ENCODE results near the gene DPYD. TPM values are rescaled to one million over a fixed set of nuclear protein-coding genes. Genes with fewer than 3 reads are reported as not detected.

DPYD gene
- total and polyA plus RNA-seq, 4 donors, result 3.7 to 25.5 (median 10.6) TPM

DNA sequence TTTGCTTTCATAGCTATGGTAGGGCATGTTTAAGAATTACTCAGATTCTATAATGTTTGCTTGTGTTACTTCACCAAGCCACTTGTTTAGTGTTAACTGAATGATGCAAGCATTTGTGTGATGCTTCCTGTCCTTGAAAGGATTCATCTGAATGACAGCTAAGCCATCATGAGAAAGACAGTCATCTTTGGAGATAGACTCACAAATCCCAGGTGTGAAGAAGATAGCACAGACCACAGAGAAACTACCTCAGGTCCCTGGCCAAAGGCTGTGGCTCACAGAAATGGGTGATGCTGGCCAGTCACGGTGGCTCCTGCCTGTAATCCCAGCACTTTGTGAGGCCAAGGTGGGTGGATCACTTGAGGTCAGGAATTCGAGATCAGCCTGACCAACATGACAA, 321.4 kb downstream of the DPYD start:
- H3K4me1 ChIP-seq (ENCODE audit: control insufficient read depth, insufficient read depth, low read length), result no peaks in the 10 kb centered on the region
- no peak for DNase-seq (ENCODE audit: low read depth in 4 of 6, low spot score in 6 of 6)
- no peaks in the 10 kb centered on the region for H3K9me3 ChIP-seq (ENCODE audit: control insufficient read depth, insufficient read depth, low read length)
- H3K27me3 ChIP-seq (ENCODE audit: control insufficient read depth, insufficient read depth, low read length), result no peaks in the 10 kb centered on the region
- H3K27ac ChIP-seq (ENCODE audit: low read depth, low read length), result no peak overlapping the region
- WGBS (ENCODE audit: insufficient coverage), result no CpG with 5 or more reads among the region's 2 CpGs
- H3K4me3 ChIP-seq (ENCODE audit: low read depth, low read length), result no peak overlapping the region
- no peaks in the 10 kb centered on the region for H3K36me3 ChIP-seq (ENCODE audit: control insufficient read depth, insufficient read depth, low read length)

- no peaks in the 10 kb centered on the region for H3K36me3 ChIP-seq (ENCODE audit: control insufficient read depth, insufficient read depth, low read length)
- DNase-seq (ENCODE audit: low read depth in 4 of 6, low spot score in 6 of 6), result peak in 2 of 6 donors; percentile 1 to 53
- no peak overlapping the region for H3K27ac ChIP-seq (ENCODE audit: low read depth, low read length)
- H3K4me3 ChIP-seq (ENCODE audit: low read depth, low read length), result no peak overlapping the region
- no peaks in the 10 kb centered on the region for H3K4me1 ChIP-seq (ENCODE audit: control insufficient read depth, insufficient read depth, low read length)
- no peaks in the 10 kb centered on the region for H3K27me3 ChIP-seq (ENCODE audit: control insufficient read depth, insufficient read depth, low read length)
- 76% methylated on average over 6 of the region's 8 CpGs for WGBS (ENCODE audit: insufficient coverage)
- no peaks in the 10 kb centered on the region for H3K9me3 ChIP-seq (ENCODE audit: control insufficient read depth, insufficient read depth, low read length)
These were observed 327.6 kb downstream of the DPYD start for GRCh38 chr1:97593192-97593591.

DNA sequence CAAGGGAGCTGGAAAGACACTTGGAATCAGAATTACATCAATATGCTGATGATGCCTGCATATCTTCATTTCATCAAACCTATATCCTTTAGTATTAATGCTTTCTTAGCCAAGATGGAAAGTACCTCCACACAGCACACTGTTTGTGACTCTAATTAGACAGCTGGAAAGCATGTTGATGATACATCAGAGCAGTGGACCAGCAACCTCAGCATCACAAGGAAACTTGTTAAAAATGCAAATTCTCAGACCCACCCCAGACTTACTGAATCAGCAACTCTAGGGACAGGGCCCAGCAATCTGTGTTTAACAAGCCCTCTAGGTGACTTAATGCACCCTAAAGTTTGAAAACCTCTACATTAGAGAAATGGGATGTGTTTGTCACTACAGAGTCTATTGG, 332.1 kb downstream of the DPYD start:
- Histone ChIP-seq H3K4me3 (ENCODE audit: low read depth, low read length) (no peak overlapping the region), H3K27me3 (ENCODE audit: control insufficient read depth, insufficient read depth, low read length) (no peaks in the 10 kb centered on the region), H3K36me3 (ENCODE audit: control insufficient read depth, insufficient read depth, low read length) (no peaks in the 10 kb centered on the region), H3K27ac (ENCODE audit: low read depth, low read length) (no peak overlapping the region), H3K9me3 (ENCODE audit: control insufficient read depth, insufficient read depth, low read length) (no peaks in the 10 kb centered on the region), H3K4me1 (ENCODE audit: control insufficient read depth, insufficient read depth, low read length) (no peaks in the 10 kb centered on the region)
- DNase-seq (ENCODE audit: low read depth in 4 of 6, low spot score in 6 of 6), result peak in 1 of 6 donors; percentile 47

DNA sequence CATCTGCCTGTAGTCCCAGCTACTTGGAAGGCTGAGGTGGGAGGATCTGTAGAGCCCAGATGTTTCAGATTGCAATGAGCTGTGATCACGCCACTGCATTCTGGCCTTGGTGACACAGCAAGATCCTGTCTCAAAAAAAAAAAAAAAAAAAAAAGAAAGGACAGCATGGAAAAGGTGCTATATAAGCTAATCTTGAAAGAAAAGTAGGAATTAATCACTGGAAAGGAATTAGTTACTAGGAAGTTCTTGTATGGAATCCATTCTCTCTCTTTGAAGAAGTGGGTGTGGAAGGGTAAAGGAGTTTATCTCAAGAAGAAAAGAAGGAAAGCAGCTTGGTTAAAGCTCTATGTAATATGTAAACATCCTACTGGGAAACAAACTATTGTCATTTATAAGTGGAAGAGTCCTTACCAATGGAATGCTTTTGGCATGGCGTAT, 339.2 kb downstream of the DPYD start:
- Histone ChIP-seq H3K9me3 (ENCODE audit: control insufficient read depth, insufficient read depth, low read length) (no peaks in the 10 kb centered on the region), H3K4me3 (ENCODE audit: low read depth, low read length) (no peak overlapping the region), H3K36me3 (ENCODE audit: control insufficient read depth, insufficient read depth, low read length) (no peaks in the 10 kb centered on the region), H3K4me1 (ENCODE audit: control insufficient read depth, insufficient read depth, low read length) (no peaks in the 10 kb centered on the region), H3K27me3 (ENCODE audit: control insufficient read depth, insufficient read depth, low read length) (no peaks in the 10 kb centered on the region), H3K27ac (ENCODE audit: low read depth, low read length) (no peak overlapping the region)
- DNase-seq (ENCODE audit: low read depth in 4 of 6, low spot score in 6 of 6), result no peak
- WGBS (ENCODE audit: insufficient coverage), result no CpG with 5 or more reads among the region's 2 CpGs

DNA sequence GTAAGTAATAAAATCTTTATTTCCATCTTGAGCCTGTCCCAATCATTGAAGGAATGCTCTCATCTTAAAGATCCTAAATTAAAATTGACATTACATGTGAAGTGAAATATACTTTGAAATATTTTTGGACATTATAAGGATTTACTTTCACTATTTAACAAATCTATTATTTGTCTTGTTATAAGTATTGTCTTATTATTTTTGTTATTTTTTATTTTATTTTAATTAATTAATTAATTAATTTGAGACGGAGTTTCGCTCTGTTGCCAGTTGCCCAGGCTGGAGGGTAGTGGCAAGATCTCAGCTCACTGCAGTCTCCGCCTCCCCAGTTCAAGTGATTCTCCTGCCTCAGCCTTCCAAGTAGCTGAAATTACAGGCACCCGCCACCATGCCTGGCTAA, 343.2 kb downstream of the DPYD start:
- no peaks in the 10 kb centered on the region for H3K4me1 ChIP-seq (ENCODE audit: control insufficient read depth, insufficient read depth, low read length)
- no peaks in the 10 kb centered on the region for H3K36me3 ChIP-seq (ENCODE audit: control insufficient read depth, insufficient read depth, low read length)
- no peak for DNase-seq (ENCODE audit: low read depth in 4 of 6, low spot score in 6 of 6)
- H3K4me3 ChIP-seq (ENCODE audit: low read depth, low read length), result no peak overlapping the region
- H3K9me3 ChIP-seq (ENCODE audit: control insufficient read depth, insufficient read depth, low read length), result no peaks in the 10 kb centered on the region
- H3K27me3 ChIP-seq (ENCODE audit: control insufficient read depth, insufficient read depth, low read length), result no peaks in the 10 kb centered on the region
- no peak overlapping the region for H3K27ac ChIP-seq (ENCODE audit: low read depth, low read length)
- WGBS (ENCODE audit: insufficient coverage), result 100% methylated on average over 2 of the region's 4 CpGs

DNA sequence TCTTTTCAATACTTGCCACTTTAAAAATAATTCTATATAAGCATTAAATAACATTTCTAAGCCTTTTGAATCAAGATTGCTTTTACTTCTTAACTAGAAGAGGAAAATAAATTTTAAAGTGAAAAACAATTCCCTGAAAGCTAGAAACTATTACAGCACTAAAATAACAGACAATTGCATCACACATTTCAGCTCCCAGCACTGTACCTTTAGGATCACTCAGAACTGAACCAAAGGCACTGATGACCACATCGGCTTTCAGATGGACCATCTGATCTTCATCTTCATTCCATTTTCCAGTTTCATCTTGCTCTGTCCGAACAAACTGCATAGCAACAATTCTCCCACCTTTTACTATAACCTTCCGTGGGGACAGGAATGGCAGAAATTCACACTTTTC, 347.3 kb downstream of the DPYD start:
- Histone ChIP-seq H3K27me3 (ENCODE audit: control insufficient read depth, insufficient read depth, low read length) (no peaks in the 10 kb centered on the region), H3K4me1 (ENCODE audit: control insufficient read depth, insufficient read depth, low read length) (no peaks in the 10 kb centered on the region), H3K4me3 (ENCODE audit: low read depth, low read length) (no peak overlapping the region), H3K36me3 (ENCODE audit: control insufficient read depth, insufficient read depth, low read length) (no peaks in the 10 kb centered on the region), H3K27ac (ENCODE audit: low read depth, low read length) (no peak overlapping the region), H3K9me3 (ENCODE audit: control insufficient read depth, insufficient read depth, low read length) (no peaks in the 10 kb centered on the region)
- DNase-seq (ENCODE audit: low read depth in 4 of 6, low spot score in 6 of 6), result no peak
- WGBS (ENCODE audit: insufficient coverage), result 100% methylated on average over 2 of the region's 3 CpGs

DNA sequence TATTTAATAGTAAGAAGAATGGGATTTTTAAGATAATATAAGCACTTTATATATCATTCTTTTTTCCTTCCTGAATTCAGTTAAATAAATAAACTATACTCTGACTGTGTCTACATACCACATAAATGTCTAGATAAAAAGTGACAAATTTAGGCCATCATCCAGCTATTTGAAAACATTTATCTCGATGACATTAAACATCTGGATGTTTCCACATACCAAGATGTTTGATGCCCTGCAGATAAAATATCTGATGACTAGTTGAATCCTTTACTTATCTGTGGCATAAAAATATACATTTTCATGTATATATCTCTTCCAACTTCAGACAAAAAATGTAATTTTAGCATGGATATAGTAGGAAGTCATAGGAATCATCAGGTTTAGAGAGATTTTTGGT, 348.3 kb downstream of the DPYD start:
- no CpG with 5 or more reads among the region's 1 CpG for WGBS (ENCODE audit: insufficient coverage)

GRCh38 chr1:97571760-97572159, 349.1 kb downstream of the DPYD start:
- no peaks in the 10 kb centered on the region for H3K36me3 ChIP-seq (ENCODE audit: control insufficient read depth, insufficient read depth, low read length)
- no peaks in the 10 kb centered on the region for H3K4me1 ChIP-seq (ENCODE audit: control insufficient read depth, insufficient read depth, low read length)
- H3K27me3 ChIP-seq (ENCODE audit: control insufficient read depth, insufficient read depth, low read length), result no peaks in the 10 kb centered on the region
- no peak overlapping the region for H3K27ac ChIP-seq (ENCODE audit: low read depth, low read length)
- WGBS (ENCODE audit: insufficient coverage), result no CpG with 5 or more reads among the region's 1 CpG
- DNase-seq (ENCODE audit: low read depth in 4 of 6, low spot score in 6 of 6), result no peak
- H3K9me3 ChIP-seq (ENCODE audit: control insufficient read depth, insufficient read depth, low read length), result no peaks in the 10 kb centered on the region
- H3K4me3 ChIP-seq (ENCODE audit: low read depth, low read length), result no peak overlapping the region

More for the DNA sequence above, 348.3 kb downstream of the DPYD start:
- no peak overlapping the region for H3K4me3 ChIP-seq (ENCODE audit: low read depth, low read length)
- no peak overlapping the region for H3K27ac ChIP-seq (ENCODE audit: low read depth, low read length)
- DNase-seq (ENCODE audit: low read depth in 4 of 6, low spot score in 6 of 6), result no peak
- H3K9me3 ChIP-seq (ENCODE audit: control insufficient read depth, insufficient read depth, low read length), result no peaks in the 10 kb centered on the region
- H3K36me3 ChIP-seq (ENCODE audit: control insufficient read depth, insufficient read depth, low read length), result no peaks in the 10 kb centered on the region
- H3K4me1 ChIP-seq (ENCODE audit: control insufficient read depth, insufficient read depth, low read length), result no peaks in the 10 kb centered on the region
- H3K27me3 ChIP-seq (ENCODE audit: control insufficient read depth, insufficient read depth, low read length), result no peaks in the 10 kb centered on the region

GRCh38 chr1:97570691-97571090, 350.1 kb downstream of the DPYD start:
- DNase-seq (ENCODE audit: low read depth in 4 of 6, low spot score in 6 of 6), result no peak
- Histone ChIP-seq H3K9me3 (ENCODE audit: control insufficient read depth, insufficient read depth, low read length) (no peaks in the 10 kb centered on the region), H3K4me1 (ENCODE audit: control insufficient read depth, insufficient read depth, low read length) (no peaks in the 10 kb centered on the region), H3K27me3 (ENCODE audit: control insufficient read depth, insufficient read depth, low read length) (no peaks in the 10 kb centered on the region), H3K36me3 (ENCODE audit: control insufficient read depth, insufficient read depth, low read length) (no peaks in the 10 kb centered on the region), H3K27ac (ENCODE audit: low read depth, low read length) (no peak overlapping the region), H3K4me3 (ENCODE audit: low read depth, low read length) (no peak overlapping the region)
- 100% methylated on average over 1 of the region's 3 CpGs for WGBS (ENCODE audit: insufficient coverage)

- DNase-seq (ENCODE audit: low read depth in 4 of 6, low spot score in 6 of 6), result no peak
These were observed 353.7 kb downstream of the DPYD start for GRCh38 chr1:97567000-97567749.

More at GRCh38 chr1:97567000-97567749, 353.7 kb downstream of the DPYD start:
- Histone ChIP-seq H3K27ac (ENCODE audit: low read depth, low read length) (no peak overlapping the region), H3K4me3 (ENCODE audit: low read depth, low read length) (no peak overlapping the region), H3K27me3 (ENCODE audit: control insufficient read depth, insufficient read depth, low read length) (no peaks in the 10 kb centered on the region), H3K4me1 (ENCODE audit: control insufficient read depth, insufficient read depth, low read length) (no peaks in the 10 kb centered on the region), H3K36me3 (ENCODE audit: control insufficient read depth, insufficient read depth, low read length) (no peaks in the 10 kb centered on the region), H3K9me3 (ENCODE audit: control insufficient read depth, insufficient read depth, low read length) (no peaks in the 10 kb centered on the region)
- WGBS (ENCODE audit: insufficient coverage), result 77% methylated on average over 3 of the region's 4 CpGs
